ENCODE data around the gene CYBC1.

The CYBC1 gene

DNA sequence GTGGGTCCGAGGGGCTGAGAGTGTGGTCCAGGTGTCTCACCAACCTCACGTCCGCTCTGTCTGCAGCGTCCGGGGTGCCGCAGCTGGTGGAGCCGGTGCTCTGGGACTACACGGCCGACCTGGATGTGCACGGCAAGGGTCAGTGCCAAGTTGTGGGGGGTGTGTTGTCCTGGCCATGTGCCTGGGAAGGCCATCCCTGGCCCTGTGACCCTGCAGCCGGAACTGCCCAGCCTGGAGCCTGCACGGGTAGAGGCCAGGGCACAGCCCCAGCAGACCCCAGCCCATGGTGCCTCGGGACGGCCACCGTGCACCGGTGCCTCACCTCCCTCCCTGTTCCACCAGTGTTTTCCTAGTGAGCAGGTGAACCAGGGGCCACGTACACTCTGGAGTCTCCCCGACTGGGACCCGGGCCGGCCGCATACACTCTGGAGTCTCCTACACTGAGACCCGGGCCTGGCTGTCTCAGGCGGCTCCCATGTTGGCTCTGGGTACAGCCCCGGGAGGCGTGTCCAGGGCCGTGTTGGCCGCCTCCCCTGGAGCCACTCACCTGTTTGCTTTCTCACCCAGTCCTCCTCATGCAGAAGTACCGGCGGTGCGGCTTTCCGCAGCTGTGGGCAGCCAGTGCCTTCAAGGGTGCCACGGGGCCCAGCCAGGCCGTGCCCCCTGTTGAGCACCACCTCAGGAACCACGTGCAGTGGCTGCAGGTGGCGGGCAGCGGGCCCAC is 13.8 kb downstream of the CYBC1 start:
- TF ChIP-seq GATA2 (IDR thresholded peaks at IDR 0.05; ENCODE audit: low read depth, low read length): no peak
- no peak for TF ChIP-seq GATA3 (IDR thresholded peaks at IDR 0.05; ENCODE audit: low read depth, low read length)

DNA sequence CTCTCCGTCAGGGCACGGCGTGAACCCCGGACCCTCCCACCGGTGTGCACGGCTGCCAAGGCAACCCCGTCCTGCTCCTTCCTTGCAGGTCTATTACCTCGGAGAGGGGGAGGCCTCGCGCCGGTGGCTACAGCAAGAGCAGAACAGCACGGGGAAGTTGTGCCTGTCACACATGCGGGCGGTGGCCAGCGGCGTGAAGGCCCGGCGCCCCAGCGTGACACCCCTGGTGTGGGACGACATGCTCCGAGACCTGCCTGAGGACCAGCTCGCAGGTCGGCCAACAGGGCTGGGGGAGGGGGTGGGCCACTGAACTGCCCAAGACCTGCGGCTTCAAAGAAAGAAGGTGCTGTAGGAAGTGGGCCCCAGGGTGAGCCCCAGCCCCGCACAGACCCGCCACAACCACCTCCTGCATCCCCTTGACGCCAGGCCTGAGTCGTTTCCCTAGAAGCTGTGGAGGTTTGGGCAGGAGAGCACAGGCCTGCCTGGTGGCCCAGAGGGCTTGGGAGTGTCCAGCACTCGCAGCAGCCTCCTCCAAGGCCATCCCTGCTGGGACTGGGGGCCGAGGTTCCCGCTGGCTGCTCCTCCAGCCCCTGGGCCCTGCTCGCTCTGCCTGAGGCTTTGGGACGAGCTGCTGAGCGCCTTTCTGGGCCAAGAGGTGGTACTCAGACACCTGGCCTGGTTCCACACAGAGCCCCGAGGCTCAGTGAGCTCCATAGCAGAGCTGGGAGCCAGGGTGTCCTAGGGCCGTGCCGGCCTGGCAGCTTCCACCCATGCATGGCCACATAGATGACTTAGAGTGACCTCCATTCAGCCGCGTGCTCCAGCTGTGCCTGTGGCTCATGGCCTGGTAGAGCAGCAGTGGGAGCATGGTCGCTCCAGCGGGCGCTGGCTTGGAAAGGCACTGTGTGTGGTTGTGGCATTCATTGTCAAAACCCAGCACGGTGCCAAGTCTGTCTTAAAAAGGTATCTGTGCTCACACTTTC is 14.7 kb downstream of the CYBC1 start:
- TF ChIP-seq GATA2 (IDR thresholded peaks at IDR 0.05; ENCODE audit: low read depth, low read length) (no peak), GATA3 (IDR thresholded peaks at IDR 0.05; ENCODE audit: low read depth, low read length) (no peak)

DNA sequence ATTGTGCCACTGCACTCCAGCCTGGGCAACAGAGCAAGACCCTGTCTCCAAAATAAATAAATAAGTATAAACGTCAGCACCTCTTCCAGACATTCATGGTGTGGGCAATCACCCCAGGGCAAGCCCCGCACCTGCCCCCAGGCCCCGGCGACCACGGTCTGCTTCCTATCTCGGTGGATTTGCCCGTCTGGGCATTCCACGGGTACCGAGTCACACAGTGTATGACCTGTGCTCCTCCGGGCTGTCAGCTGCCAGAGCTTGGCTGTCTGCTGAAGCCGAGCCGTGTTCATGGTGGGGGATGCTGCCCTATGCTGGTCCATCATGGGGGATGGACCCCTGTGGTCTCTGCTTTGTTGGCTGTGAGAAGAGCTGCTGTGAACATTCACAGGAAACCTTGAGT is 15.4 kb downstream of the CYBC1 start:
- no peak for TF ChIP-seq GATA3 (IDR thresholded peaks at IDR 0.05; ENCODE audit: low read depth, low read length)
- TF ChIP-seq GATA2 (IDR thresholded peaks at IDR 0.05; ENCODE audit: low read depth, low read length): no peak

DNA sequence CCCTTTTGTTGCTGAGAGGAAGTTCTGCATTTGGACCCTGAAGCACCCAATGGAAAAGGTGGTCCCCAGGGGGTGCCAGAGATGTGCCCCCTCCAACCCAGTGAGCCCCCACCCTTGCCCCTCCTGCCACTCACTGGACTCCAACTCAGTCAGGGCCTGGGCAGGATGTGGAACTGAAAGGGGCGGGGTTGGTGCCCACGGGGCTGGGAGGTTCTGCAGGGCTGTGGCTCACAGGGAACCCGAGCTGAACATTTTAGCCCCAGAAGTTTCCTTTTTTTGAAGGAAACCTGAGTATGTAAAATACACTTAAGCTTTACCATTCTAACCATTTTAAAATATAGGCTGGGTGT is 16.4 kb downstream of the CYBC1 start:
- TF ChIP-seq GATA3 (IDR thresholded peaks at IDR 0.05; ENCODE audit: low read depth, low read length) (no peak), GATA2 (IDR thresholded peaks at IDR 0.05; ENCODE audit: low read depth, low read length) (no peak)

DNA sequence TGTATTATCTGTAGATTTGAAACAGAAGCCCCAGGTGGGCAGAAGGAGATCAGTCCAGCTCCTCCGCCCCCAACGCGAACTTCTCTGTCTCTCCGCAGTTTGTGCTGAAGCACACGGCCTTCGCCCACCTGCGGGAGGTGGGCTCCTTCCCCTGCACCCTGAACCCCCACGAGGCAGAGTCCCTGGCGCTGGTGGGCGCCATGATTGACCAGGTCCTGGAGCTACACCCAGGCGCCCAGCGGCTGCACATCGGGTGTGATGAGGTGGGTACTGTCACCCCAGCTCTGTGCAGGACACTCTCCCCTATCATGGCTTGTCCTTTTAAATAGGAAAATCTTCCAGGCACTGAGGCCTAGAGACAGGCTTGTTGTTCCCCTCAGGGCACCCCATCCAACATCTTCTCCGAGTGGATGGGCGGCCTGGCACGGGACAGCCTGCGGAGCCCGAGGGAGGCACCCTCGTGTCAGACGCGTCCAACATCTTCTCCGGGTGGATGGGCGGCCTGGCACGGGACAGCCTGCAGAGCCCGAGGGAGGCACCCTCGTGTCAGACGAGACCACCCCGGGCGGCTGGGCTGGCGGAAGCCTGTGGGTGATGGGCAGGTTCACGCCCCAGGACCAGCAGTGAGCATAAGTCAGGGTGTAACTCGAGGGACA is 16.9 kb downstream of the CYBC1 start:
- TF ChIP-seq GATA2 (IDR thresholded peaks at IDR 0.05; ENCODE audit: low read depth, low read length): no peak
- TF ChIP-seq GATA3 (IDR thresholded peaks at IDR 0.05; ENCODE audit: low read depth, low read length): no peak

DNA sequence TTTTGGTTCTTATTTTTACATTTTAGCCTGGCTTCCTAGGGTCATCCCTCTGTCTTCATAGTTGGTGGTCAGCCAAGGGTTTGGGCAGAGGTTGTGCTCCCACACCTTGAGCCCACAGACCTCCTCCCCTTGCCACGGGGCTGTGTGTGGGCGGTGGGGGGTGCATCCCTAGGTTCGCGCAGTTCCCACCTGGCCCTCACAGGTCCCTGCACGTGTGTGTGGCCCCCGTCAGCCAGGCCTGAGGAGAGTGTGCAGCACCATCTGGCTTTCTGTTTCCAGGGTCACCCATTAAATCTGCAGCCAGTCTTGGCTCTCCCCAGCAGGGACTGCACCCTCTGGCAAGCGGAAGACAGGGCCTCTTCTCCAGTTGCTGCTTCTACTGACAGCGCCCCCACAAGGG is 18.5 kb downstream of the CYBC1 start:
- TF ChIP-seq GATA3 (IDR thresholded peaks at IDR 0.05; ENCODE audit: low read depth, low read length) (no peak), GATA2 (IDR thresholded peaks at IDR 0.05; ENCODE audit: low read depth, low read length) (no peak)

DNA sequence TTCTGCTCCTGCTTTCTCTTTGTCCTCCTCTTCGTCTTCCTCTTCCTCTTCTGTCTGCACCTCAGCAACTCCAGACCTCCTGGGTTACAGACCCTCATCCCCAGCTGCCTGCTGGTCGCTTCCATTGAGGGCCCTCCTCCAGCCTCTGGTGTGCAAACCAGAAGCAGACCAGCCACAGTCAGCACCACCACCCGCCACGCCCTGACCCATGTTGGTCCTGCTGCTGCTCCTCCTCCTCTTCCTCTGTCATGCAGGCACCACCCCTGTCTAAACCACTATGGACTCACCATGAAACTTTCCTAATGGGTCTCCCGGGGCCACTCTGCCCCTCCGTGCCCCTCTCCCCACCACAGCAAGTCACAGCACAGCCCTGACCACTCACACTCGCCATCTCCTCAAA is 20.7 kb downstream of the CYBC1 start:
- TF ChIP-seq GATA3 (IDR thresholded peaks at IDR 0.05; ENCODE audit: low read depth, low read length): no peak
- no peak for TF ChIP-seq GATA2 (IDR thresholded peaks at IDR 0.05; ENCODE audit: low read depth, low read length)

DNA sequence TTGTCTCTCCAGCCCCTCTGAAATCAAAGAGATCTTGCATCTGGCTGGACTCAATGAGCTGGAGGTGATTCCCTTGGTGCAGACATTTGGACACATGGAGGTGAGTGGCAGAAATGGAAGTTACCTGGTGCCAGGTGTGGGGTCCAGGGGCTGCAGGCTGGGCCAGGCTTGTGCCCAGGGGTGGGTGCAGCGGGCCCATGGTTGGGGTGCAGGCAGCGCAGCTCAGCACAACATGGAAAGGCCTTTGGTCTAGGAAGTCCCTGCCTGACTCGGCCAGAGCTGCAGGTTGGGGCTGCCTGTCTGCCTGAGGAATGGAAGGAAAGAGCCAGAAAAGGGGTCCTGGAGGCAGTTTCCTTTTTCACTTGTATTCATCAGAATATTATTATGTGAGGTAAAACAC is 22.0 kb downstream of the CYBC1 start:
- no peak for TF ChIP-seq GATA3 (IDR thresholded peaks at IDR 0.05; ENCODE audit: low read depth, low read length)
- TF ChIP-seq GATA2 (IDR thresholded peaks at IDR 0.05; ENCODE audit: low read depth, low read length): no peak

DNA sequence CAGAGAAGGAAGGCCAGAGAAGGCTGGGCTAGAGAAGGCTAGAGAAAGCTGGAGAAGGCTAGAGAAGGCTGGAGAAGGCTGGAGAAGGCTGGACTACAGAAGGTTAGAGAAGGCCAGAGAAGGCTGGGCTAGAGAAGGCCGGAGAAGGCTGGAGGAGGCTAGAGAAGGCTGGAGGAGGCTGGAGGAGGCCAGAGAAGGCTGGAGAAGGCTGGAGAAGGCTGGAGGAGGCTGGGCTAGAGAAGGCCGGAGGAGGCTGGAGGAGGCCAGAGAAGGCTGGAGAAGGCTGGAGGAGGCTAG is 25.7 kb downstream of the CYBC1 start:
- TF ChIP-seq GATA2 (IDR thresholded peaks at IDR 0.05; ENCODE audit: low read depth, low read length) (no peak), GATA3 (IDR thresholded peaks at IDR 0.05; ENCODE audit: low read depth, low read length) (no peak)

DNA sequence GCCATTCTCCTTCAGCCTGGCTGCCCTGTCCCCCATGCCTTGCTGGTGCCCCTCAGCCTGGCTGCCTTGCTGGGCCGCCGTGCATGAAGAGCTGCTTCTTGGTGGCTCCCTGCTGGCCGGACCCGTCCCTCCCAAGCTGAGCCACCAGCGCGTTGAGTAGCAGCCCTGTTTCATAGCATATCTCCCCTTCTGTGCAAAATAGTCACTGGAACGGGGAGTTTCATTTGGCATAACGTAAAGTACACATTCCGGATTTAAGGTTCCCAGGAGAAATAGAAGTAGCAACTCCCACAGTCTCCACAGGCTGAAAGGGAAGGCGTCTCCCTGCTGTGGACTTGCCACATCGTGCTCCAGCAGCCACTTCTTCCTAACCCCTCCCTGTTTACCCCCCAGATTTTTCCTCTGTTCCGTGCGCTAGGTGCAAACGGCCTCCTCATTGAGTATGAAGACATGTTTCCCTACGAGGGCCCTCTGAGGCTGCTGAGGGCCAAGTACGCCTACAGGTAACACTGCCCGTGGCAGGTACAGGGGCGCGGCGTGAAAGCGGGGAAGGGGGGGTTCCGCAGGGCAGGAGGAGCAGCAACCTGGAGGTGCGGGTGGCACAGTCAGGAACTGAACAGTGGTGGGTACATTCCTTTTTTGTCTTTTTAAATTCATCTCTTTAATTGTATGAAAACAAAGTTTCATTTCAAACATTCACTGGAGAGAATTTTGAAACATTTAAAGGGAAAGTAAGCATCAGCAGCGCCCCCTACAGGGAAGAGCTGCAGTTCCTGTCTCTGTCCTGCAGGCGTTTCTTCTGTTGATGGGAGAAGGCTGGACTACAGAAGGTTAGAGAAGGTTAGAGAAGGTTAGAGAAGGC is 26.3 kb downstream of the CYBC1 start:
- TF ChIP-seq GATA2 (IDR thresholded peaks at IDR 0.05; ENCODE audit: low read depth, low read length) (no peak), GATA3 (IDR thresholded peaks at IDR 0.05; ENCODE audit: low read depth, low read length) (no peak)

DNA sequence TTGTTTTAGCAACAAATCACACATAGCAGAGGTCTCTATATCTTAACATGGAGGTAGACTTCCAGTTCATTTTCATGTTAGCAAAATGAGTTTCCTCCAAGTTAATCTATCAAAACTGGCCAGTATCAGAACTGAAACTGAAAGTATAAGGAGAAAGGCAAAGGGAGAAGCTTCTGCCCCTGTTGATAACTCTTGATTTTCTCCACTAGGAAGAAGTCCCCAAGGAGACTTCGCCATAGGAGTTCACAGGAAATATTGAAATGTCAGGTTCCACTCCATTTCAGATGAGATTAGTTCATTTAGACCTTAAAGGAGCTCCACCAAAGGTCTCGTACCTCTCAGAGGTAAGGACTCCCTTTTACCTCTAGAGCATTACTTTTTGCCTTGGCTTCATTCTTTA is 31.0 kb downstream of the CYBC1 start:
- TF ChIP-seq GATA3 (IDR thresholded peaks at IDR 0.05; ENCODE audit: low read depth, low read length): no peak
- TF ChIP-seq GATA2 (IDR thresholded peaks at IDR 0.05; ENCODE audit: low read depth, low read length): no peak

DNA sequence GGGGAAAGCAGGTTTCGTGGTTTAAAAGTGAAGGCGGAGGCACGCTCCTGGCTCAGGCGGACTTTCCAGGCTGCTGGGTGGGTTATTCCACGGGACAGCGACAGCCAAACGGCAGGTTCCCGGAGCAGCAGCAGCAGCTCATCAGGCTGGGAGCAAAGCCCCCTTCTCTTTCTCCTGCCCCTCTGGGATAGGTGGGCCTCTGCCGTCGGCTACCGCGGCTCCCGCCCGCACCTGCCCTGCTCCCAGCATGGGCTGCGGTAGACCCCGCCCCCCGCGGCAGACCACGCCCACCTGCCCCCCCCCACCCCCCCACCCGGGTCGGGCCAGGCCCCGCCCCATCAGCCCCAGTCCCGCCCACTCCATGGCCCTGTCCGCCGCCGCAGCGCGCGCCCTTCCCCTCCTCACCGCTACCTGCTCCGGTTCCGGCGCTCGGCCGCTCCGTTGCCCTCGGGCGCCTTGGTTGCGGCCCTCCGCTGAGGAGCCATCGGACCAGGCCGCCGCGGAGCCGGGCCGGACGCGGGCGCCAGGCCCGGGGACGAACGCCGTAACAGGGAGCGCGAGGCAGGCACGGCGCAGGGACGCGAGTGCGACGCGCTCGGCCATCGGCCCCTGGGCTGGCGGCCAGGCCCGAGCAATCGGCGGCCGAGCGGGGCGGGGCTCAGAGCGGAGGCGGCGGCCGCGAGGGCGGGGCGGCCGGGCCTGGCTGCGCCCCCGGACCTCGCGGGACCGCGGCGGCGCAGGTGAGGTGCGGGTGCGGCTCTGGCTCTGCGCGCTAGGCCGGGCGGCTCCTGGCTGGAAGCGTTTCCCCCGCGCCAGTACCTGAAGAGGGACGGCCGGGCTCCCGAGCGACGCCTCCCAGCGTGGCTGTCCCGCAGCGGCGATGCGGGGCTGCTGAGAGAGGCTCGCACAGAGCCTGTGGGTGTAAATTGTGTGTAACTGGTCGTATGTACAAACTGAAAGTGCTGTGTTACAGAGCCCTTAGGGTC is 32.3 kb downstream of the CYBC1 start, which contains the start of the genes HEXD and OGFOD3:
HEXD (plus strand) TSS at position 347 of the 986 bp plus-strand sequence. CDS start 1,453 bp downstream, outside the sequence.
OGFOD3 (minus strand) TSS at position 586 of the 986 bp plus-strand sequence; CDS start at position 485, 101 bp downstream.
- TF ChIP-seq GATA2 (IDR thresholded peaks at IDR 0.05; ENCODE audit: low read depth, low read length) (no peak), GATA3 (IDR thresholded peaks at IDR 0.05; ENCODE audit: low read depth, low read length) (no peak)
